Loucy (cell line): ENCODE data around the gene POFUT2.

Source experiments
- H2AFZ ChIP-seq: fragments of 200-600 bp; sonication (generic); 2 replicates; pipeline ENCODE4 v1.6.0; 2016; ENCODE audit warnings: antibody characterized with exemption, mild to moderate bottlenecking, low read length, moderate library complexity
- H3F3A ChIP-seq: fragments of 200-600 bp; 2 replicates; pipeline ENCODE4 v1.6.0; 2016; ENCODE audit warnings: antibody characterized with exemption, low read depth, mild to moderate bottlenecking
- H3K27me3 ChIP-seq: fragments of 200-600 bp; sonication (generic); 2 replicates; pipeline ENCODE4 v1.6.1; 2014; ENCODE audit warnings: low read length, mild to moderate bottlenecking; ENCODE audit not compliant: insufficient read depth, poor library complexity, severe bottlenecking
- H3K36me3 ChIP-seq: fragments of 200-600 bp; sonication (generic); 2 replicates; pipeline ENCODE4 v1.6.1; 2016; ENCODE audit warnings: low read length; ENCODE audit not compliant: insufficient read depth
- H3K4me1 ChIP-seq: fragments of 200-600 bp; sonication (generic); 2 replicates; pipeline ENCODE4 v1.5.1; 2014; ENCODE audit warnings: low read length, mild to moderate bottlenecking; ENCODE audit not compliant: insufficient read depth, poor library complexity, severe bottlenecking
- H3K4me2 ChIP-seq: fragments of 200-600 bp; sonication (generic); 2 replicates; pipeline ENCODE4 v1.6.0; 2014; ENCODE audit warnings: antibody characterized with exemption, low read length, low read depth, mild to moderate bottlenecking; ENCODE audit not compliant: poor library complexity, severe bottlenecking
- H3K4me3 ChIP-seq: fragments of 200-600 bp; sonication (generic); 2 replicates; pipeline ENCODE4 v1.5.1; 2014; ENCODE audit warnings: low read length, mild to moderate bottlenecking, mixed read lengths; ENCODE audit not compliant: poor library complexity, severe bottlenecking
- H3K79me2 ChIP-seq: fragments of 200-600 bp; sonication (generic); 2 replicates; pipeline ENCODE4 v1.6.1; 2014; ENCODE audit warnings: low read length; ENCODE audit not compliant: insufficient read depth
- H3K9ac ChIP-seq: fragments of 200-600 bp; sonication (generic); 2 replicates; pipeline ENCODE4 v1.6.0; 2014; ENCODE audit warnings: mild to moderate bottlenecking, low read depth, low read length, moderate library complexity; ENCODE audit not compliant: poor library complexity, severe bottlenecking
- H3K9me2 ChIP-seq: fragments of 200-600 bp; sonication (generic); replicated peaks from 2 replicates; pipeline ENCODE4 v1.6.1; 2016; ENCODE audit warnings: low read depth, low read length, mixed read lengths
- H3K9me3 ChIP-seq: fragments of 200-600 bp; sonication (generic); 2 replicates; pipeline ENCODE4 v1.6.1; 2014; ENCODE audit warnings: mild to moderate bottlenecking, antibody characterized with exemption, low read length, low read depth; ENCODE audit not compliant: insufficient read depth
- H4K20me1 ChIP-seq: fragments of 200-600 bp; sonication (generic); 2 replicates; pipeline ENCODE4 v1.6.0; 2014; ENCODE audit warnings: antibody characterized with exemption, low read length, mild to moderate bottlenecking; ENCODE audit not compliant: insufficient read depth, poor library complexity, severe bottlenecking
- CTCF ChIP-seq: fragments of 200-600 bp; sonication (generic); conservative IDR thresholded peaks from 2 replicates; pipeline ENCODE4 v1.5.1; 2014; ENCODE audit warnings: mild to moderate bottlenecking, antibody characterized with exemption, low read length
- EZH2phosphoT487 ChIP-seq: fragments of 200-600 bp; IDR thresholded peaks from 2 replicates; pipeline ENCODE4 v1.6.1; 2018; ENCODE audit warnings: antibody characterized with exemption, mild to moderate bottlenecking, moderate library complexity, borderline replicate concordance

The POFUT2 gene

GRCh38 chr21:45262616-45263015 is 25.1 kb downstream of the POFUT2 start:
- Histone ChIP-seq H2AFZ (no peak overlapping the region), H3K4me1 (peaks cover under 1% of the 10 kb centered on the region), H3K27me3 (no peaks in the 10 kb centered on the region), H4K20me1 (no peaks in the 10 kb centered on the region), H3F3A (no peaks in the 10 kb centered on the region), H3K9ac (no peak overlapping the region), H3K79me2 (no peaks in the 10 kb centered on the region), H3K4me2 (no peak overlapping the region), H3K9me3 (no peaks in the 10 kb centered on the region), H3K36me3 (peaks cover 29% of the 10 kb centered on the region; the same call in 1 of the 2 replicates), H3K9me2 (no peaks in the 10 kb centered on the region), H3K4me3 (no peak overlapping the region)
- TF ChIP-seq CTCF (no peak), EZH2phosphoT487 (no peak)

DNA sequence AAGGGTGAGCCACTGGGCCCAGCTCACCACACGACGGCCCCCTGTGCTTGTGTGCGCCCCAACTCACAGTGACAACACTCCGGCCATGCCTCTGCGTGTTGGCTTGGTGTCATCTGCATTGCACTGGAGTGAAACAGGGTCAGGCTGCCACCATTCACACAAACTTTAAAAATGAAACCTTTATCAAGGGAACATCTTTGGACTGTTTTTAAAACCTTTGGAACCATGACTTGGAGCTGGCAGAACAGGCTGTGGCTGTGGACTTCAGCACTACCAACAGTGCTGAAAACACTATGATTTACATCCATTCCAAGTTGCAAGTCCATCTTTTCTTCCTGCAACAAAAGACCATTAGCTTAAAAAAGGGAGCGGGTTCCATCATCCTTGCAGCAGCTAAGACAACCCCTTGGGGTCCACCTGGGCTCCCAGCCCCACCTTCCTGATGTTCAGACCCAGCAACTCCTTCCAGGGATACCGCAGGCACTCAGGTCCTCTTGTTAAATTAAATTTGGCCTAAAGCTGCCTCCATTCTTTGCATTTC is 25.6 kb downstream of the POFUT2 start:
- H2AFZ ChIP-seq, result no peak overlapping the region
- no peak overlapping the region for H3K9ac ChIP-seq
- no peaks in the 10 kb centered on the region for H3F3A ChIP-seq
- no peak for TF ChIP-seq EZH2phosphoT487
- no peak for TF ChIP-seq CTCF
- H3K9me3 ChIP-seq, result no peaks in the 10 kb centered on the region
- H3K4me1 ChIP-seq, result peaks cover 6% of the 10 kb centered on the region
- H3K9me2 ChIP-seq, result no peaks in the 10 kb centered on the region
- no peak overlapping the region for H3K4me3 ChIP-seq
- H4K20me1 ChIP-seq, result no peaks in the 10 kb centered on the region
- peaks cover 24% of the 10 kb centered on the region; the same call in 1 of the 2 replicates for H3K36me3 ChIP-seq
- H3K27me3 ChIP-seq, result no peaks in the 10 kb centered on the region
- H3K79me2 ChIP-seq, result no peaks in the 10 kb centered on the region
- no peak overlapping the region for H3K4me2 ChIP-seq

DNA sequence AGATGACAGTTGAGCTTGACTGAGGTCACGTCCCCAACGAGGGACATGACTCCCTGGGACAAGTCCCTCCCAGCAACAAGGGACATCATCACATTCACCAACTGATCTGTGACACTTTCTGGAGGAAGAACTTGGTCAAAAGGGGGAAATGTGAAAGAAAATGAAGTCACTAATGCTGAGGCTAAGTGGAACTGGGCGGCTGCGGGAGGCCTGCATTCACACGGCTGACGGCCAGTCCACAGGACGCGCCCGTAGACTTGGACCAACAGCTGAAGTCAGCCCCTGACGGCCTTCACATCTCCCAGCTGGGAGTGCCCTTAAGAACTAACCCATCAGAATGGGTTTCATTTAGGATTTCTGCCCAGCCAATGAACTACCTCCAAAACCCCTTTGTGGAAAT is 26.6 kb downstream of the POFUT2 start:
- Histone ChIP-seq H3K9me3 (no peaks in the 10 kb centered on the region), H3K4me2 (no peak overlapping the region), H3K27me3 (no peaks in the 10 kb centered on the region), H3K9me2 (no peaks in the 10 kb centered on the region), H3K4me3 (no peak overlapping the region), H2AFZ (no peak overlapping the region), H3K4me1 (peaks cover 15% of the 10 kb centered on the region), H3F3A (no peaks in the 10 kb centered on the region), H3K36me3 (peaks cover 24% of the 10 kb centered on the region; the same call in 1 of the 2 replicates), H4K20me1 (no peaks in the 10 kb centered on the region), H3K79me2 (no peaks in the 10 kb centered on the region), H3K9ac (no peak overlapping the region)
- TF ChIP-seq EZH2phosphoT487 (no peak), CTCF (no peak)
